Body of pancreas (tissue), 4 donors: ENCODE data around the gene MARCHF4.

ENCODE experiments used
- CTCF ChIP-seq, 7 experiments: fragments of 450-650 bp in 4 of 7; fragments of 200-600 bp in 3 of 7; sonication (generic) in 3 of 7; IDR thresholded peaks; one replicate each; pipeline ENCODE4 v1.5.1; 2016 to 2019; ENCODE audit warnings: antibody characterized with exemption in 7 of 7
- POLR2A ChIP-seq, 3 donors: fragments of 450-650 bp; IDR thresholded peaks; one replicate each; pipeline ENCODE4 v1.6.1; 2016; ENCODE audit warnings: antibody characterized with exemption in 3 of 3, mild to moderate bottlenecking in 2 of 3

- TF ChIP-seq POLR2A (IDR thresholded peaks at IDR 0.05) (no peak), CTCF (IDR thresholded peaks at IDR 0.05) (no peak)
Observed at GRCh38 chr2:216388046-216388884, 16.0 kb upstream of the MARCHF4 start.
